PC-3 (cell line): ENCODE results near the gene IGDCC3. TPM values are rescaled to one million over a fixed set of nuclear protein-coding genes. Genes with fewer than 3 reads are reported as not detected.

Experiments
- ATAC-seq: fragments of 200-7000 bp; cut with Tn5 transposase; 2 replicates; pipeline ENCODE4 v1.9.1; 2020; ENCODE audit warnings: mild to moderate bottlenecking, moderate library complexity
- BruUV-seq: library from RNA; stranded (reverse); fragments of 400-500 nt; replicated peaks from 2 replicates; lab custom pipeline; 2021; lab: Mats Ljungman, UMichigan
- CTCF ChIA-PET: fragments of 300-600 bp; sonication (Branson Sonifier 250); formaldehyde crosslinking; loops from one replicate; lab custom pipeline; 2022; ENCODE audit warnings: antibody characterized with exemption; lab: Charles Lee
- POLR2A ChIA-PET: fragments of 300-600 bp; sonication (Branson Sonifier 250); formaldehyde crosslinking; loops from one replicate; lab custom pipeline; 2022; ENCODE audit warnings: antibody characterized with exemption; ENCODE audit not compliant: unreplicated experiment; lab: Charles Lee
- DNase-seq: peaks from one replicate; pipeline ENCODE4 v3.0.0-alpha.2; 2015
- H2AFZ ChIP-seq: fragments of 300-600 bp; sonication (generic); 2 replicates; pipeline ENCODE4 v1.6.0; 2016; ENCODE audit warnings: antibody characterized with exemption, low read length
- H3F3A ChIP-seq: fragments of 300-600 bp; sonication (generic); one replicate; pipeline ENCODE4 v1.6.0; 2017; ENCODE audit warnings: antibody characterized with exemption, low read length, control low read depth, mild to moderate bottlenecking; ENCODE audit not compliant: unreplicated experiment
- H3K27ac ChIP-seq: fragments of 300-600 bp; sonication (generic); 2 replicates; pipeline ENCODE4 v1.5.1; 2016; ENCODE audit warnings: mild to moderate bottlenecking, low read length
- H3K27me3 ChIP-seq: fragments of 300-600 bp; sonication (generic); 2 replicates; pipeline ENCODE4 v1.6.1; 2016; ENCODE audit warnings: low read length, mixed read lengths
- H3K36me3 ChIP-seq: fragments of 300-600 bp; sonication (generic); 2 replicates; pipeline ENCODE4 v1.6.1; 2016; ENCODE audit warnings: low read depth, mixed run types, low read length, mixed read lengths
- H3K4me1 ChIP-seq: fragments of 300-600 bp; sonication (generic); 2 replicates; pipeline ENCODE4 v1.5.1; 2016; ENCODE audit warnings: low read length; ENCODE audit not compliant: insufficient read depth
- H3K4me2 ChIP-seq: fragments of 300-600 bp; sonication (generic); 2 replicates; pipeline ENCODE4 v1.6.0; 2016; ENCODE audit warnings: low read length
- H3K4me3 ChIP-seq: fragments of 300-600 bp; sonication (generic); 2 replicates; pipeline ENCODE4 v1.5.1; 2016; ENCODE audit warnings: mild to moderate bottlenecking, low read length, mixed read lengths
- H3K79me2 ChIP-seq: fragments of 300-600 bp; sonication (generic); 2 replicates; pipeline ENCODE4 v1.6.1; 2017; ENCODE audit warnings: low read length, mixed read lengths
- H3K9ac ChIP-seq: fragments of 300-600 bp; sonication (generic); 2 replicates; pipeline ENCODE4 v1.6.0; 2016; ENCODE audit warnings: mild to moderate bottlenecking, low read length
- H3K9me2 ChIP-seq: fragments of 300-600 bp; sonication (generic); replicated peaks from 2 replicates; pipeline ENCODE4 v1.6.1; 2016; ENCODE audit warnings: mixed run types, low read length, mixed read lengths
- H3K9me3 ChIP-seq: fragments of 300-600 bp; sonication (generic); 2 replicates; pipeline ENCODE4 v1.6.1; 2016; ENCODE audit warnings: low read length, mixed read lengths
- H4K20me1 ChIP-seq: fragments of 300-600 bp; sonication (generic); 2 replicates; pipeline ENCODE4 v1.6.1; 2016; ENCODE audit warnings: low read length, mixed read lengths
- EZH2 ChIP-seq: fragments of 300-600 bp; sonication (generic); IDR thresholded peaks from one replicate; pipeline ENCODE4 v1.6.1; 2017; ENCODE audit warnings: antibody characterized with exemption, mild to moderate bottlenecking, low read length; ENCODE audit not compliant: unreplicated experiment
- EZH2phosphoT487 ChIP-seq: fragments of 300-600 bp; sonication (generic); IDR thresholded peaks from 2 replicates; pipeline ENCODE4 v1.6.1; 2018; ENCODE audit warnings: mild to moderate bottlenecking, antibody characterized with exemption, low read length, borderline replicate concordance
- intact Hi-C: fragments of 100-400 bp; cut with micrococcal nuclease; formaldehyde crosslinking; loops from 2 replicates; pipeline ENCODE4 v1.9.0; 2023
- total RNA-seq: library from RNA; depleted of rRNA; stranded (reverse); fragments of >200 nt; gene quantifications from 2 replicates; pipeline ENCODE4 v1.2.3, GENCODE V29; 2014
- TF ChIP-seq, protein P1 (sequence below): fragments of 300-600 bp; sonication (generic); conservative IDR thresholded peaks from 2 replicates; pipeline ENCODE4 v1.5.1; 2017; ENCODE audit warnings: antibody characterized with exemption, low read depth, mild to moderate bottlenecking, low read length

The IGDCC3 gene
- total RNA-seq, 1 experiment from 2014 or later: not detected

DNA sequence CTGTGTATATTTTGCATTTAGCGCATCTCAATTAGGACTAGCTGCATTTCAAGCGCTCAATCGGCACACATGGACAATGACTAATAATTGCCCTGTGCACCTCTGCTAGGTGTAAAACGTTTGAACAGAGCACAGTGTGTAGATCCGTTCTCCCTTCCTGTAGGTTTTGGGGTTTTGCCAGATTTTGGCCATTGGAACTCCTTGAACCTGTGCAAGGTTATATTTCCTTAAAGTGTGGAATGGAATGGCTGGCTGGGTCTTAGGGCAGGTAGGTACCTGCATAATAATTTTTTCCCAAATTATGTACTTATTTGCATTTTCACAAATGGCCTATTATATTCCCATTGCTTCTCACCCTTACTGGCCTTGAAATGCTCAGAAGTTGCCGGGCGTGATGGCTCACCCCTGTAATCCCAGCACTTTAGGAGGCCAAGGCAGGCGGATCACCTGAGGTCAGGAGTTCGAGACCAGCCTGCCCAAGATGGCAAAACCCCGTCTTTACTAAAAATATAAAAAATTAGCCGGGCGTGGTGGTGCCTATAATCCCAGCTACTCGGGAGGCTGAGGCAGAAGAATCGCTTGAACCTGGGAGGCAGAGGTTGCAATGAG, 72.5 kb downstream of the IGDCC3 start:
- Histone ChIP-seq H3K4me3 (no peak overlapping the region), H3K9me2 (no peaks in the 10 kb centered on the region)

GRCh38 chr15:65304381-65305149, 73.2 kb downstream of the IGDCC3 start, which contains the start of gene RNU5B-1:
TSS of gene RNU5B-1 (plus strand) at chr15:65304677.
- Histone ChIP-seq H3K79me2 (no peaks in the 10 kb centered on the region), H3K27ac (peak within 1 kb of the TSS; percentile 87), H3K4me2 (peak within 1 kb of the TSS; percentile 94), H4K20me1 (no peaks in the 10 kb centered on the region), H3K9ac (peak within 1 kb of the TSS; percentile 76), H2AFZ (peak within 1 kb of the TSS; percentile 96), H3F3A (peaks cover 4% of the 10 kb centered on the region), H3K27me3 (no peaks in the 10 kb centered on the region), H3K9me2 (no peaks in the 10 kb centered on the region), H3K36me3 (no peaks in the 10 kb centered on the region), H3K9me3 (no peaks in the 10 kb centered on the region), H3K4me3 (peak within 1 kb of the TSS; percentile 70), H3K4me1 (no peaks in the 10 kb centered on the region; the same call in 1 of the 2 replicates)
- CTCF ChIA-PET: interaction anchor here (0.6 kb wide), 1 partner anchor 250 kb away, joined by 4 read pairs; no protein-coding TSS in a partner anchor
- BruUV-seq: TSS peak; percentile 99
- ATAC-seq (peak; percentile 79), DNase-seq (peak; percentile 91)
- POLR2A ChIA-PET: interaction anchor here (0.6 to 1.3 kb wide), 9 partner anchors 12 to 1559 kb away, joined by 3 to 17 read pairs (median 3); partner anchors contain the start of genes CLPX and PARP16
- TF ChIP-seq EZH2phosphoT487 (no peak), EZH2 (no peak)
- TF ChIP-seq, protein P1, sequence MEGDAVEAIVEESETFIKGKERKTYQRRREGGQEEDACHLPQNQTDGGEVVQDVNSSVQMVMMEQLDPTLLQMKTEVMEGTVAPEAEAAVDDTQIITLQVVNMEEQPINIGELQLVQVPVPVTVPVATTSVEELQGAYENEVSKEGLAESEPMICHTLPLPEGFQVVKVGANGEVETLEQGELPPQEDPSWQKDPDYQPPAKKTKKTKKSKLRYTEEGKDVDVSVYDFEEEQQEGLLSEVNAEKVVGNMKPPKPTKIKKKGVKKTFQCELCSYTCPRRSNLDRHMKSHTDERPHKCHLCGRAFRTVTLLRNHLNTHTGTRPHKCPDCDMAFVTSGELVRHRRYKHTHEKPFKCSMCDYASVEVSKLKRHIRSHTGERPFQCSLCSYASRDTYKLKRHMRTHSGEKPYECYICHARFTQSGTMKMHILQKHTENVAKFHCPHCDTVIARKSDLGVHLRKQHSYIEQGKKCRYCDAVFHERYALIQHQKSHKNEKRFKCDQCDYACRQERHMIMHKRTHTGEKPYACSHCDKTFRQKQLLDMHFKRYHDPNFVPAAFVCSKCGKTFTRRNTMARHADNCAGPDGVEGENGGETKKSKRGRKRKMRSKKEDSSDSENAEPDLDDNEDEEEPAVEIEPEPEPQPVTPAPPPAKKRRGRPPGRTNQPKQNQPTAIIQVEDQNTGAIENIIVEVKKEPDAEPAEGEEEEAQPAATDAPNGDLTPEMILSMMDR: peak; percentile 86
- intact Hi-C loops: loop anchor here (1.0 to 2.0 kb wide), 2 partner anchors 8 to 120 kb away; partner anchors contain the start of genes CLPX and RNU5A-1

More for the DNA sequence above, 72.5 kb downstream of the IGDCC3 start:
- H4K20me1 ChIP-seq: no peaks in the 10 kb centered on the region
- peaks cover 4% of the 10 kb centered on the region for H3F3A ChIP-seq
- ChIA-PET CTCF (interaction anchor here (0.6 kb wide), 2 partner anchors 92 to 132 kb away, joined by 4 to 11 read pairs; no protein-coding TSS in a partner anchor), POLR2A (interaction anchor here (0.6 to 1.3 kb wide), 9 partner anchors 16 to 1558 kb away, joined by 3 to 17 read pairs (median 4); partner anchors contain the start of genes CLPX and PARP16)
- peak overlapping the region; percentile 6; the same call in 1 of the 2 replicates for H3K27ac ChIP-seq
- H3K4me1 ChIP-seq: no peaks in the 10 kb centered on the region; the same call in 1 of the 2 replicates
- ATAC-seq: no peak
- H3K79me2 ChIP-seq: no peaks in the 10 kb centered on the region
- H2AFZ ChIP-seq: no peak overlapping the region
- no peaks in the 10 kb centered on the region for H3K36me3 ChIP-seq
- no peak for DNase-seq
- intact Hi-C loops: loop anchor here (2.0 kb wide), 1 partner anchor 120 kb away; the partner anchor contains the start of gene CLPX
- TF ChIP-seq, protein P1: no peak
- no peak for TF ChIP-seq EZH2
- TF ChIP-seq EZH2phosphoT487: no peak
- H3K27me3 ChIP-seq: no peaks in the 10 kb centered on the region
- no TSS peak for BruUV-seq
- no peak overlapping the region for H3K9ac ChIP-seq
- no peaks in the 10 kb centered on the region for H3K9me3 ChIP-seq
- H3K4me2 ChIP-seq: no peak overlapping the region
